ENCODE data around the gene BAIAP3. TPM values are rescaled to one million over a fixed set of nuclear protein-coding genes. Genes with fewer than 3 reads are reported as not detected.

Gene BAIAP3
- total RNA-seq, 1 experiment from 2014 or later = 6.8 TPM

- no peak for DNase-seq
- Histone ChIP-seq H3K27me3 (ENCODE audit: insufficient read depth, low read length) (peaks cover 16% of the 10 kb centered on the region; the same call in 1 of the 2 replicates), H3K4me2 (ENCODE audit: insufficient read depth, insufficient read length, low read length) (peak overlapping the region; percentile 27)
Measured at GRCh38 chr16:1333854-1334700, 632 bp downstream of the BAIAP3 start.

More at GRCh38 chr16:1333854-1334700, 632 bp downstream of the BAIAP3 start:
- peaks cover 20% of the 10 kb centered on the region for H3K23me2 ChIP-seq (ENCODE audit: insufficient read length, low read depth, low read length, poor library complexity, severe bottlenecking)
- H3K4ac ChIP-seq (ENCODE audit: low read depth, low read length) = no peak overlapping the region
- no peak overlapping the region for H4K8ac ChIP-seq (replicated peaks; ENCODE audit: insufficient read length, low read depth, low read length)
- no peaks in the 10 kb centered on the region for H3K9me3 ChIP-seq (ENCODE audit: control insufficient read depth, low read depth, low read length)
- no peak overlapping the region for H4K5ac ChIP-seq (ENCODE audit: insufficient read length, low read depth, low read length)
- no peak overlapping the region for H2AFZ ChIP-seq (ENCODE audit: low read length)
- H3K4me1 Mint-ChIP-seq = peaks cover 12 to 18% of the 10 kb centered on the region in 2 experiments
- WGBS (ENCODE audit: extremely low coverage, insufficient read length, low lambda C conversion rate) = no CpG with 5 or more reads among the region's 78 CpGs
- no peaks in the 10 kb centered on the region for H3K36me3 Mint-ChIP-seq (ENCODE audit: insufficient read depth in 1 of 3, low read depth in 3 of 3)
- H3K23ac ChIP-seq (ENCODE audit: insufficient read length, low read depth, low read length) = no peak overlapping the region
- no peak overlapping the region for H3T11ph ChIP-seq (ENCODE audit: low read length)
- H3K27me3 Mint-ChIP-seq (ENCODE audit: low read depth) = peaks cover 47% of the 10 kb centered on the region
- no peak overlapping the region for H2BK5ac ChIP-seq (ENCODE audit: insufficient read length, low read length)
- H3K14ac ChIP-seq (ENCODE audit: insufficient read depth, low read length) = no peak overlapping the region; the same call in 1 of the 2 replicates
- no peaks in the 10 kb centered on the region for H3K79me1 ChIP-seq (ENCODE audit: insufficient read depth, low read depth, low read length, poor library complexity, severe bottlenecking)
- no peak overlapping the region for H2BK120ac ChIP-seq (ENCODE audit: low read depth, low read length, poor library complexity, severe bottlenecking)
- H2BK12ac ChIP-seq (ENCODE audit: insufficient read length, low read depth, low read length) = no peak overlapping the region
- H3K79me2 ChIP-seq (ENCODE audit: insufficient read depth, low read length) = no peaks in the 10 kb centered on the region
- no peak overlapping the region for H3K27ac Mint-ChIP-seq
- no peaks in the 10 kb centered on the region for H4K20me1 ChIP-seq (ENCODE audit: control insufficient read depth, insufficient read depth, insufficient read length)
- H2AK5ac ChIP-seq (ENCODE audit: insufficient read length, low read length) = no peak overlapping the region
- H3K9ac ChIP-seq (ENCODE audit: extremely low read depth, insufficient read length, low read length) = no peak overlapping the region
- no peak for TF ChIP-seq CTCF (conservative IDR thresholded peaks at IDR 0.05)
- no peaks in the 10 kb centered on the region for H3K4me1 ChIP-seq (ENCODE audit: insufficient read depth, low read length)
- no peak overlapping the region for H3K18ac ChIP-seq (ENCODE audit: insufficient read length, low read depth, low read length)
- no peak overlapping the region for H4K91ac ChIP-seq (ENCODE audit: insufficient read length, low read depth, low read length)
- H2BK15ac ChIP-seq (ENCODE audit: low read depth, low read length) = no peak overlapping the region
- H3K27ac ChIP-seq (ENCODE audit: insufficient read length, low read depth, low read length) = no peak overlapping the region
- no peaks in the 10 kb centered on the region for H3K9me3 Mint-ChIP-seq
- no peak overlapping the region for H3K56ac ChIP-seq (ENCODE audit: insufficient read length, low read depth, low read length)
- H3K4me3 Mint-ChIP-seq = peak overlapping the region; percentile 44 to 72; a peak in 4 of 5 replicates
- H2BK20ac ChIP-seq (ENCODE audit: low read depth, low read length, poor library complexity, severe bottlenecking) = no peak overlapping the region

Data from H9 (cell line).